Measurements from ENCODE around the gene ADA. TPM values are rescaled to one million over a fixed set of nuclear protein-coding genes. Genes with fewer than 3 reads are reported as not detected.
A peak's percentile ranks its signal among the peaks of the same experiment; 100 is the strongest.

The ADA gene
- polyA plus RNA-seq, 1 of the 3 experiments (the other 2 are of a cell fraction), result 25.7 TPM

DNA sequence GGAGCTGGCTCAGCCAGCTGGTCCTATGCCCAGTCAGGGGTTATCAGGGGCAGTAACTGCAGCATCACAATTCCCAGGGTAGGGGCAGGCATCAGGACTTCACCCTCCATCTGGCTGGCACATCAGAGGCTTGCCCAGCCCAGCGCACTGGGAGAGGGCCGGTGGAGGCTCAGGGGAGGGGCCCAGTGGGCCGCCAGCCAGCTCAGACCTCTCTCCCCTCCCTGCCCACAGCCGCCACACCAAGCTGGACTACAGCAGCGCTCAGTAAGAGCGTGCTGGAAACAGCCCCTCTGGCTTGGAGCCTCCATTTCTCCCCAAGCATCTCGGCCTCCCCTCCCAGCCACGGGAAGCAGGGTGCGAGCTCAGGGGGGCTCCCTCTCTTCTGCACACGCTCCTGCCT is 22.0 kb downstream of the ADA start:
- no peaks in the 10 kb centered on the region for H3K79me2 ChIP-seq (ENCODE audit: insufficient read depth)
- CTCF ChIA-PET, result interaction anchor here (1.3 kb wide), 1 partner anchor 57 kb away, joined by 3 read pairs; no protein-coding TSS in a partner anchor
- WGBS (ENCODE audit: low lambda C conversion rate), result 95% methylated on average over 4 of the region's 10 CpGs

DNA sequence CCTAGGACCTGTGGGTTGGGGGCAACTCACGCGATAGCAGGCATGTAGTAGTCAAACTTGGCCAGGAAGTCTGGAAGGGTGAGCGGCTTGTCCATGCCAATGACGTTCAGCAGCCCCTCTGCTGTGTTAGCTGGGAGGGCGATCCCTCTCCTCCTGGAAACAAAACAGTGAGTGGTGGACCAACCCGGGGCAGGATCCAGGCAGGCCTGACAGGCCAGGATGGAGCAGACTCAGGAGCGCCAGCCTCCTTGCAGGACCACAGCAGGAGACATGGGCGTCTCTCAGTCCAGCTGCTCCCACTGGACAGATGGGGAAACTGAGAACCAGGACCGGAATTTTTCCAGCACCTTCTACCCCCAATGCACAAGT is 22.5 kb downstream of the ADA start:
- TF ChIP-seq, protein P1, sequence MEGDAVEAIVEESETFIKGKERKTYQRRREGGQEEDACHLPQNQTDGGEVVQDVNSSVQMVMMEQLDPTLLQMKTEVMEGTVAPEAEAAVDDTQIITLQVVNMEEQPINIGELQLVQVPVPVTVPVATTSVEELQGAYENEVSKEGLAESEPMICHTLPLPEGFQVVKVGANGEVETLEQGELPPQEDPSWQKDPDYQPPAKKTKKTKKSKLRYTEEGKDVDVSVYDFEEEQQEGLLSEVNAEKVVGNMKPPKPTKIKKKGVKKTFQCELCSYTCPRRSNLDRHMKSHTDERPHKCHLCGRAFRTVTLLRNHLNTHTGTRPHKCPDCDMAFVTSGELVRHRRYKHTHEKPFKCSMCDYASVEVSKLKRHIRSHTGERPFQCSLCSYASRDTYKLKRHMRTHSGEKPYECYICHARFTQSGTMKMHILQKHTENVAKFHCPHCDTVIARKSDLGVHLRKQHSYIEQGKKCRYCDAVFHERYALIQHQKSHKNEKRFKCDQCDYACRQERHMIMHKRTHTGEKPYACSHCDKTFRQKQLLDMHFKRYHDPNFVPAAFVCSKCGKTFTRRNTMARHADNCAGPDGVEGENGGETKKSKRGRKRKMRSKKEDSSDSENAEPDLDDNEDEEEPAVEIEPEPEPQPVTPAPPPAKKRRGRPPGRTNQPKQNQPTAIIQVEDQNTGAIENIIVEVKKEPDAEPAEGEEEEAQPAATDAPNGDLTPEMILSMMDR (IDR thresholded peaks at IDR 0.05), result no peak
- no peak for TF ChIP-seq MXI1 (IDR thresholded peaks at IDR 0.05; ENCODE audit: low read depth, low read length)
- TF ChIP-seq, protein P2, sequence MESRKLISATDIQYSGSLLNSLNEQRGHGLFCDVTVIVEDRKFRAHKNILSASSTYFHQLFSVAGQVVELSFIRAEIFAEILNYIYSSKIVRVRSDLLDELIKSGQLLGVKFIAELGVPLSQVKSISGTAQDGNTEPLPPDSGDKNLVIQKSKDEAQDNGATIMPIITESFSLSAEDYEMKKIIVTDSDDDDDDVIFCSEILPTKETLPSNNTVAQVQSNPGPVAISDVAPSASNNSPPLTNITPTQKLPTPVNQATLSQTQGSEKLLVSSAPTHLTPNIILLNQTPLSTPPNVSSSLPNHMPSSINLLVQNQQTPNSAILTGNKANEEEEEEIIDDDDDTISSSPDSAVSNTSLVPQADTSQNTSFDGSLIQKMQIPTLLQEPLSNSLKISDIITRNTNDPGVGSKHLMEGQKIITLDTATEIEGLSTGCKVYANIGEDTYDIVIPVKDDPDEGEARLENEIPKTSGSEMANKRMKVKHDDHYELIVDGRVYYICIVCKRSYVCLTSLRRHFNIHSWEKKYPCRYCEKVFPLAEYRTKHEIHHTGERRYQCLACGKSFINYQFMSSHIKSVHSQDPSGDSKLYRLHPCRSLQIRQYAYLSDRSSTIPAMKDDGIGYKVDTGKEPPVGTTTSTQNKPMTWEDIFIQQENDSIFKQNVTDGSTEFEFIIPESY (IDR thresholded peaks at IDR 0.05; ENCODE audit: borderline replicate concordance, low read depth), result no peak
- H3K9me2 ChIP-seq, result no peaks in the 10 kb centered on the region
- no peaks in the 10 kb centered on the region for H3F3A ChIP-seq (replicated peaks; ENCODE audit: insufficient read depth)
- DNase-seq, result no peak
- H3K4me1 ChIP-seq (ENCODE audit: control insufficient read depth in 1 of 2, insufficient read depth in 2 of 2, low read depth in 1 of 2, low read length in 1 of 2), result peaks cover 0 to 6% of the 10 kb centered on the region in 2 experiments; a peak in 1 of 4 replicates
- 96% methylated on average over 7 of the region's 9 CpGs for WGBS (ENCODE audit: low lambda C conversion rate)
- H4K20me1 ChIP-seq (ENCODE audit: insufficient read depth), result no peaks in the 10 kb centered on the region
- no peaks in the 10 kb centered on the region for H3K27me3 ChIP-seq (ENCODE audit: insufficient read depth)
- H3K27ac ChIP-seq (ENCODE audit: low read depth in 2 of 2, low read length in 1 of 2), result no peak overlapping the region
- peaks cover 0 to 4% of the 10 kb centered on the region in 2 experiments for H3K36me3 ChIP-seq (replicated peaks in 1 of 2; ENCODE audit: control insufficient read depth in 1 of 2, insufficient read depth in 2 of 2, low read length in 1 of 2)
- H3K4me2 ChIP-seq, result no peak overlapping the region
- ChIA-PET CTCF (interaction anchor here (0.9 to 1.9 kb wide), 4 partner anchors 19 to 56 kb away, joined by 3 to 6 read pairs (median 3); no protein-coding TSS in a partner anchor), POLR2A (no interaction called here)
- H3K9ac ChIP-seq, result no peak overlapping the region
- no peak overlapping the region for H3K4me3 ChIP-seq (ENCODE audit: low read depth in 2 of 2, low read length in 1 of 2)
- H3K79me2 ChIP-seq (ENCODE audit: insufficient read depth), result no peaks in the 10 kb centered on the region
- H2AFZ ChIP-seq (ENCODE audit: low read depth), result no peak overlapping the region
- H3K9me3 ChIP-seq, result no peaks in the 10 kb centered on the region

More for the DNA sequence above, 22.0 kb downstream of the ADA start:
- no peaks in the 10 kb centered on the region for H3K27me3 ChIP-seq (ENCODE audit: insufficient read depth)
- H3K9me2 ChIP-seq, result no peaks in the 10 kb centered on the region
- peak; percentile 80 for DNase-seq
- H2AFZ ChIP-seq (ENCODE audit: low read depth), result no peak overlapping the region
- no peak overlapping the region for H3K9ac ChIP-seq
- H3K4me1 ChIP-seq (ENCODE audit: control insufficient read depth in 1 of 2, insufficient read depth in 2 of 2, low read depth in 1 of 2, low read length in 1 of 2), result peaks cover 0 to 6% of the 10 kb centered on the region in 2 experiments; a peak in 1 of 4 replicates
- H3K27ac ChIP-seq (ENCODE audit: low read depth in 2 of 2, low read length in 1 of 2), result no peak overlapping the region
- TF ChIP-seq TCF12 (IDR thresholded peaks at IDR 0.05) (no peak), GATA2 (CRISPR knock-in tag; IDR thresholded peaks at IDR 0.05) (peak; percentile 14; the same call in 1 of the 2 replicates)
- no peaks in the 10 kb centered on the region for H3F3A ChIP-seq (replicated peaks; ENCODE audit: insufficient read depth)
- no peak overlapping the region for H3K4me2 ChIP-seq
- H3K9me3 ChIP-seq, result no peaks in the 10 kb centered on the region
- POLR2A ChIA-PET, result no interaction called here
- H4K20me1 ChIP-seq (ENCODE audit: insufficient read depth), result no peaks in the 10 kb centered on the region
- H3K4me3 ChIP-seq (ENCODE audit: low read depth in 2 of 2, low read length in 1 of 2), result no peak overlapping the region
- no peaks in the 10 kb centered on the region for H3K36me3 ChIP-seq (replicated peaks in 1 of 2; ENCODE audit: control insufficient read depth in 1 of 2, insufficient read depth in 2 of 2, low read length in 1 of 2)

DNA sequence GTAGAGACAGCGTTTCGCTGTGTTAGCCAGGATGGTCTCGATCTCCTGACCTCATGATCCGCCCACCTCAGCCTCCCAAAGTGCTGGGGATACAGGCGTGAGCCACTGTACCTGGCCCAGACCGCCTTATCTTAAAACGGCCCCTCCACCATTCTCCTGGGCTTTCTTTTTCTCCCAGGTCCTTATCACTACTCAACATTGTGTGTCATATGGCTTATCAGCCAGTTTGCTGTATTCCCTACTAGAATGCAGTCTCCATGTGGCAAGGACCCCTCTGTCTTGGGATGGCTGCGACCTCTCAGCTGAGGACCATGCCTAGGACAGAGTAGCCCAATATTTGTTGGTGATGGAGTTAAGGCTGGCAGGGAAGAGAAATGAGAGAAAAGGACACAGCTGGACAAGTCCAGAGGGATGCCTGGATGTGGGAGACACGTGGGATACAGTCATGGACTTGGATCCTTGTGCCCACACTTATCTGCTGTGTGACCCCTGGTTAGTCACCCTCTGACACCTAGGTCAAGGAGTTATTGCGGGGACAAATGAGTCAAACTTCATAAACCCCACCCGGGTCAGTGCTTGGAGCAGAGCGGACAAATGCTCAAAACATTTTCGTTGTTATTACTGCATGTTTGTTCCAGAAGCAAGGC is 24.0 kb downstream of the ADA start:
- POLR2A ChIA-PET, result no interaction called here
- TF ChIP-seq, protein P1 (IDR thresholded peaks at IDR 0.05), result no peak
- no peak for TF ChIP-seq TAF1 (IDR thresholded peaks at IDR 0.05; ENCODE audit: borderline replicate concordance, low read depth, low read length)
- TF ChIP-seq, protein P3, sequence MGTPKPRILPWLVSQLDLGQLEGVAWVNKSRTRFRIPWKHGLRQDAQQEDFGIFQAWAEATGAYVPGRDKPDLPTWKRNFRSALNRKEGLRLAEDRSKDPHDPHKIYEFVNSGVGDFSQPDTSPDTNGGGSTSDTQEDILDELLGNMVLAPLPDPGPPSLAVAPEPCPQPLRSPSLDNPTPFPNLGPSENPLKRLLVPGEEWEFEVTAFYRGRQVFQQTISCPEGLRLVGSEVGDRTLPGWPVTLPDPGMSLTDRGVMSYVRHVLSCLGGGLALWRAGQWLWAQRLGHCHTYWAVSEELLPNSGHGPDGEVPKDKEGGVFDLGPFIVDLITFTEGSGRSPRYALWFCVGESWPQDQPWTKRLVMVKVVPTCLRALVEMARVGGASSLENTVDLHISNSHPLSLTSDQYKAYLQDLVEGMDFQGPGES (IDR thresholded peaks at IDR 0.05; ENCODE audit: low read depth, low read length), result no peak
- TF ChIP-seq RXRA (IDR thresholded peaks at IDR 0.05; ENCODE audit: borderline replicate concordance, low read depth), result no peak
- no peak for TF ChIP-seq FOSL2 (IDR thresholded peaks at IDR 0.05; ENCODE audit: borderline replicate concordance, low read depth)
- no peak for TF ChIP-seq RFX5 (IDR thresholded peaks at IDR 0.05; ENCODE audit: low read length)
- TF ChIP-seq POLR2AphosphoS5 (IDR thresholded peaks at IDR 0.05; ENCODE audit: low read depth, low read length), result no peak
- no peak for TF ChIP-seq GATA2 (CRISPR knock-in tag; IDR thresholded peaks at IDR 0.05)
- TF ChIP-seq RAD21 (IDR thresholded peaks at IDR 0.05; ENCODE audit: low read length), result no peak
- TF ChIP-seq MEF2A (IDR thresholded peaks at IDR 0.05; ENCODE audit: borderline replicate concordance, low read depth), result no peak

More for the DNA sequence above, 24.0 kb downstream of the ADA start:
- 91% methylated on average over 13 of the region's 13 CpGs for WGBS (ENCODE audit: low lambda C conversion rate)
- peaks cover 6 to 7% of the 10 kb centered on the region in 2 experiments for H3K36me3 ChIP-seq (replicated peaks in 1 of 2; ENCODE audit: control insufficient read depth in 1 of 2, insufficient read depth in 2 of 2, low read length in 1 of 2)
- H3K4me3 ChIP-seq (ENCODE audit: low read depth in 2 of 2, low read length in 1 of 2), result no peak overlapping the region
- no peak overlapping the region for H2AFZ ChIP-seq (ENCODE audit: low read depth)
- no peak overlapping the region for H3K27ac ChIP-seq (ENCODE audit: low read depth in 2 of 2, low read length in 1 of 2)
- no peaks in the 10 kb centered on the region for H3K9me3 ChIP-seq
- H3K4me2 ChIP-seq, result no peak overlapping the region
- no peaks in the 10 kb centered on the region for H3K79me2 ChIP-seq (ENCODE audit: insufficient read depth)
- H3K9ac ChIP-seq, result no peak overlapping the region
- H3K9me2 ChIP-seq, result no peaks in the 10 kb centered on the region
- no peaks in the 10 kb centered on the region for H3K27me3 ChIP-seq (ENCODE audit: insufficient read depth)
- CTCF ChIA-PET, result interaction anchor here (1.4 to 2.0 kb wide), 3 partner anchors 17 to 56 kb away, joined by 3 to 7 read pairs (median 6); no protein-coding TSS in a partner anchor
- DNase-seq, result no peak
- no peaks in the 10 kb centered on the region for H3F3A ChIP-seq (replicated peaks; ENCODE audit: insufficient read depth)
- H4K20me1 ChIP-seq (ENCODE audit: insufficient read depth), result no peaks in the 10 kb centered on the region
- H3K4me1 ChIP-seq (ENCODE audit: control insufficient read depth in 1 of 2, insufficient read depth in 2 of 2, low read depth in 1 of 2, low read length in 1 of 2), result peaks cover 0 to 6% of the 10 kb centered on the region in 2 experiments; a peak in 1 of 4 replicates

All from SK-N-SH (cell line).